ENCODE results near the gene USP32. TPM values are rescaled to one million over a fixed set of nuclear protein-coding genes. Genes with fewer than 3 reads are reported as not detected.
A peak's percentile ranks its signal among the peaks of the same experiment; 100 is the strongest.

USP32 gene
- total RNA-seq, 6 experiments from 2014 or later: 24.8 to 44.2 (median 33.5) TPM

DNA sequence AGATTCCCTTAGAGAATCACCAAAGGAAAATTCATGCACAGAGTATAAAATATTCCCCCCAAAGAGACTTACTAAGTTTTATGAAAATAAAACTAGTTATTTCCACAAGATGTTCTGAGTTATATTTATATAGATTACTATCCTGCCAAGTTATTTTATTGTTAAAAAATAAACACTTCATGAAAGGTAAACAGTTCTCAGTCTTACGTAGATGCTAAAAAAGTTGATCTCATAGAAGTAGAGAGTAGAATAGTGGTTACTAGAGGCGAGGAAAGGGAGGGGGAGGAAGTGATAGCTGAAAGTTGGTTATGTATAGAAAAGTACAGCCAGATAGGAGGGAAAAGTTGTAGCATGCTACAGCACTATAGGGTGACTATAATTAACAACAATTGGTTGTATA is 65.2 kb downstream of the USP32 start:
- H3K36me3 ChIP-seq: no peaks in the 10 kb centered on the region
- TF ChIP-seq CTCF (IDR thresholded peaks at IDR 0.05) (no peak), POLR2A (IDR thresholded peaks at IDR 0.05) (no peak)
- H3K27me3 ChIP-seq: no peaks in the 10 kb centered on the region
- ATAC-seq (no peak), DNase-seq (no peak)
- peak overlapping the region in 1 of 3 donors; percentile 16 for H3K4me3 ChIP-seq
- H3K9me3 ChIP-seq: no peaks in the 10 kb centered on the region
- intact Hi-C loops (cut with DNase I): no loop called here
- peak overlapping the region in 2 of 3 donors; percentile 67 to 85 for H3K27ac ChIP-seq
- 85% methylated on average over 2 of the region's 2 CpGs for WGBS (ENCODE audit: insufficient coverage, low coverage, low lambda C conversion rate, missing lambda C conversion rate)
- H3K4me1 ChIP-seq: peaks cover 0 to 8% (median 4%) of the 10 kb centered on the region in 4 donors

- Histone ChIP-seq H3K27ac (peak overlapping the region; percentile 37 to 85 (median 67)), H3K4me3 (peak overlapping the region in 2 of 3 donors; percentile 16 to 20), H3K4me1 (peaks cover 0 to 15% (median 7%) of the 10 kb centered on the region in 4 donors), H3K27me3 (no peaks in the 10 kb centered on the region), H3K9me3 (no peaks in the 10 kb centered on the region), H3K36me3 (no peaks in the 10 kb centered on the region)
- intact Hi-C loops (cut with DNase I): no loop called here
- DNase-seq (peak; percentile 69 to 76 (median 70)), ATAC-seq (peak; percentile 69 to 79 (median 70))
- WGBS (ENCODE audit: insufficient coverage, low coverage, low lambda C conversion rate, missing lambda C conversion rate): 11% methylated on average over 13 of the region's 13 CpGs
- TF ChIP-seq POLR2A (IDR thresholded peaks at IDR 0.05) (no peak), CTCF (IDR thresholded peaks at IDR 0.05) (no peak)
Observed at GRCh38 chr17:60325730-60326524, 66.0 kb downstream of the USP32 start.

DNA sequence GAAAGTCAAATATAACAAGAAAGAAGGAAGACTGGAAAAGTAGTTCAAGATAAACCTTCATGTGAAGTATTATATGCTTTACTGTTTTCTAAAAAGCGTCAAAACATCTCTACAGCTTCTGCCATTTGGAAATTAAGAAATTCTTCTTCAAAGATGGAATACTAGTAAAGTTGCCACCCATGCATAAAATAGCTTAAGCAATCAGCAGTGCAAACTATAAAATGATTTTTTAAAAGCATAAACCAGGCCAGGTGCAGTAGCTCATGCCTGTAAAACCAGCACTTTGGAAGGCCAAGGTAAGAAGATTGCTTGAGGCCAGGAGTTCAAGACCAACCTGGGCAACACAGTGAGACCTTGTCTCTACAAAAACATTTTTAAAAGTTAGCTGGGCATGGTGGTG is 68.2 kb downstream of the USP32 start:
- DNase-seq: no peak
- H3K4me1 ChIP-seq: peaks cover 0 to 18% (median 9%) of the 10 kb centered on the region in 4 donors
- H3K4me3 ChIP-seq: no peak overlapping the region
- no peaks in the 10 kb centered on the region for H3K9me3 ChIP-seq
- TF ChIP-seq CTCF (IDR thresholded peaks at IDR 0.05) (no peak), POLR2A (IDR thresholded peaks at IDR 0.05) (no peak)
- intact Hi-C loops (cut with DNase I): no loop called here
- no peak overlapping the region for H3K27ac ChIP-seq
- H3K36me3 ChIP-seq: no peaks in the 10 kb centered on the region
- WGBS (ENCODE audit: insufficient coverage, low coverage, low lambda C conversion rate, missing lambda C conversion rate): 67% methylated on average over 1 of the region's 1 CpG
- no peaks in the 10 kb centered on the region for H3K27me3 ChIP-seq
- no peak for ATAC-seq

DNA sequence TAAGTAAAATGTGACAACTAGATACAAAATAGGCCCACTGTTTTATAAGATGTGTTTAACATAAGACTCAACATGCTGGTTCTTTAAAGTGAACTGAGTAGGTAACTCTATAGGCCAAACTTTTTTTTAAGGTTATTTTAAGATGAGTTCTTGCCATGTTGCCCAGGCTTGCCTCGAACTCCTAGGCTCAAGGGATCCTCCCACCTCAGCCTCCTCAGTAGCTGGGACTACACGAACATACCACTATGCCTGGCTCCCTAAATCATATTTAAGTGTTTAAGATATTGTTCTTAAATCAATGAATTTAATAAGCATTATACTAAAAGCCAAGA is 69.9 kb downstream of the USP32 start:
- intact Hi-C loops (cut with DNase I): no loop called here
- TF ChIP-seq CTCF (IDR thresholded peaks at IDR 0.05) (no peak), POLR2A (IDR thresholded peaks at IDR 0.05) (no peak)
- H3K27me3 ChIP-seq: no peaks in the 10 kb centered on the region
- H3K9me3 ChIP-seq: no peaks in the 10 kb centered on the region
- peak overlapping the region; percentile 4 to 56 (median 25) for H3K27ac ChIP-seq
- 72% methylated on average over 2 of the region's 2 CpGs for WGBS (ENCODE audit: insufficient coverage, low coverage, low lambda C conversion rate, missing lambda C conversion rate)
- no peak overlapping the region for H3K4me3 ChIP-seq
- no peak for ATAC-seq
- peaks cover 0 to 30% (median 9%) of the 10 kb centered on the region in 4 donors for H3K4me1 ChIP-seq
- no peaks in the 10 kb centered on the region for H3K36me3 ChIP-seq
- no peak for DNase-seq

Measured in right lobe of liver (tissue), 6 donors.